K562 (cell line): ENCODE data around the gene PHF24. TPM values are rescaled to one million over a fixed set of nuclear protein-coding genes. Genes with fewer than 3 reads are reported as not detected.

Experiments used
- ATAC-seq: fragments of 200-7000 bp; cut with Tn5 transposase; 3 replicates; pipeline ENCODE4 v1.9.1; 2020; ENCODE audit warnings: moderate library complexity
- BruUV-seq: library from RNA; stranded (reverse); fragments of 400-500 nt; replicated peaks from 2 replicates; lab custom pipeline; 2021; lab: Mats Ljungman, UMichigan
- CTCF ChIA-PET: fragments of 300-600 bp; formaldehyde crosslinking; extraction: SDS; loops from one replicate; lab custom pipeline; 2021; ENCODE audit warnings: low intra/inter-chr PET ratio; lab: Yijun Ruan, JAX
- POLR2A ChIA-PET: fragments of 300-600, 350-650 bp; sonication (Branson Sonifier 250); formaldehyde crosslinking; extraction: SDS; loops from one replicate; lab custom pipeline; 2021; ENCODE audit warnings: antibody characterized with exemption, inconsistent platforms; lab: Yijun Ruan, JAX
- DNase-seq, 4 experiments: peaks; one replicate each; pipeline versions ENCODE4 v3.0.0 to v3.0.0-alpha.2; 2011 to 2018; ENCODE audit warnings: low spot score in 3 of 4, mixed read lengths in 3 of 4; ENCODE audit errors: extremely low read depth in 1 of 4
- FAIRE-seq: peaks from 2 replicates; lab custom pipeline; 2011; peaks lifted over from hg19 to GRCh38; lab: Jason Lieb, UNC
- H2AFZ ChIP-seq: 2 replicates; pipeline ENCODE4 v1.6.0; 2011; ENCODE audit warnings: low read depth, low read length, control low read depth, inconsistent platforms
- H3K27ac ChIP-seq: fragments of 200-600 bp; 3 replicates; pipeline ENCODE4 v1.8.0; 2011; ENCODE audit warnings: low read depth, mild to moderate bottlenecking, control low read depth, inconsistent platforms, low read length, moderate library complexity, mixed read lengths; ENCODE audit errors: extremely low read depth
- H3K27me3 ChIP-seq, 2 experiments: fragments of 300-600 bp in 1 of 2; 2 replicates in 1 of 2; 3 replicates in 1 of 2; pipeline versions ENCODE4 v1.6.0 to v1.8.0; 2011; ENCODE audit warnings: inconsistent platforms in 2 of 2, low read length in 2 of 2, mild to moderate bottlenecking in 1 of 2, mixed read lengths in 1 of 2, moderate library complexity in 1 of 2; ENCODE audit not compliant: control insufficient read depth in 2 of 2, insufficient read depth in 2 of 2
- H3K36me3 ChIP-seq: fragments of 300-600 bp; 3 replicates; pipeline ENCODE4 v1.8.0; 2011; ENCODE audit warnings: mild to moderate bottlenecking, low read length, inconsistent platforms; ENCODE audit not compliant: control insufficient read depth, insufficient read depth
- H3K4me1 ChIP-seq, 2 experiments: fragments of 200-600 bp in 1 of 2; replicated peaks in 1 of 2; 2 replicates in 1 of 2; 3 replicates in 1 of 2; pipeline versions ENCODE4 v1.5.1 to v1.8.0; 2011; ENCODE audit warnings: inconsistent platforms in 2 of 2, low read length in 2 of 2, mild to moderate bottlenecking in 1 of 2, mixed read lengths in 1 of 2, moderate library complexity in 1 of 2; ENCODE audit not compliant: control insufficient read depth in 2 of 2, insufficient read depth in 2 of 2
- H3K4me2 ChIP-seq: 2 replicates; pipeline ENCODE4 v1.6.1; 2011; ENCODE audit warnings: low read length, control low read depth, inconsistent platforms, mixed read lengths; ENCODE audit not compliant: insufficient read depth
- H3K4me3 ChIP-seq: fragments of 200-600 bp; sonication (generic), shearing (Covaris generic); 2 replicates; pipeline ENCODE4 v1.5.1; 2016; ENCODE audit warnings: control low read depth, inconsistent platforms
- H3K79me2 ChIP-seq: fragments of 200-600 bp; 3 replicates; pipeline ENCODE4 v1.8.0; 2011; ENCODE audit warnings: low read length, inconsistent platforms; ENCODE audit not compliant: control insufficient read depth, insufficient read depth
- H3K9ac ChIP-seq, 2 experiments: 2 replicates each; pipeline versions ENCODE4 v1.6.0 to v1.6.1; 2011; ENCODE audit warnings: low read depth in 2 of 2, low read length in 2 of 2, control low read depth in 1 of 2, inconsistent platforms in 1 of 2, mild to moderate bottlenecking in 1 of 2, mixed read lengths in 1 of 2; ENCODE audit not compliant: insufficient read depth in 1 of 2
- H3K9me1 ChIP-seq: one replicate; pipeline ENCODE4 v1.6.0; 2011; ENCODE audit warnings: inconsistent platforms, mild to moderate bottlenecking, low read length, moderate library complexity; ENCODE audit not compliant: control insufficient read depth, insufficient read depth
- H3K9me3 ChIP-seq: replicated peaks from 2 replicates; pipeline ENCODE4 v1.5.1; 2011; ENCODE audit warnings: low read depth, low read length, inconsistent platforms; ENCODE audit not compliant: control insufficient read depth, insufficient read depth
- H4K20me1 ChIP-seq: replicated peaks from 2 replicates; pipeline ENCODE4 v1.6.1; 2011; ENCODE audit warnings: low read length, inconsistent platforms, mixed read lengths; ENCODE audit not compliant: control insufficient read depth, insufficient read depth
- E2F8 ChIP-seq: fragments of 450-650 bp; IDR thresholded peaks from 2 replicates; pipeline ENCODE4 v1.7.1; 2018; ENCODE audit warnings: mild to moderate bottlenecking, low read depth; ENCODE audit not compliant: partially characterized antibody
- HINFP ChIP-seq: fragments of 450-650 bp; conservative IDR thresholded peaks from 2 replicates; pipeline ENCODE4 v1.6.1; 2016; ENCODE audit warnings: missing genetic modification characterization, low read depth, mild to moderate bottlenecking, control low read depth, missing compliant biosample characterization
- HMGXB4 ChIP-seq: sonication (generic); formaldehyde crosslinking; IDR thresholded peaks from 2 replicates; pipeline ENCODE4 v1.8.1; 2023; ENCODE audit warnings: mild to moderate bottlenecking, missing genetic modification reagents
- MAFG ChIP-seq: fragments of 450-650 bp; conservative IDR thresholded peaks from 2 replicates; pipeline ENCODE4 v1.6.1; 2016; ENCODE audit warnings: missing genetic modification characterization, missing compliant biosample characterization
- MLX ChIP-seq, 2 experiments: fragments of 450-650 bp in 1 of 2; sonication (generic) in 1 of 2; formaldehyde crosslinking; conservative IDR thresholded peaks; 2 replicates each; pipeline versions ENCODE4 v1.4.0 to v1.8.1; 2020 to 2022; ENCODE audit warnings: mild to moderate bottlenecking in 1 of 2, missing genetic modification reagents in 1 of 2
- STAT6 ChIP-seq: sonication (generic); formaldehyde crosslinking; IDR thresholded peaks from 2 replicates; pipeline ENCODE4 v1.8.1; 2023; ENCODE audit warnings: mild to moderate bottlenecking, missing genetic modification reagents
- ZBTB12 ChIP-seq: fragments of 250-450 bp; sonication (Bioruptor Pico); IDR thresholded peaks from 2 replicates; pipeline ENCODE4 v1.4.0; 2020
- WGBS: fragments of 100-300 bp; shearing (Covaris generic); methylation state at CpG from one replicate; pipeline ENCODE4 v1.1.6; 2016; ENCODE audit warnings: low coverage, mixed read lengths; ENCODE audit not compliant: insufficient coverage; ENCODE audit errors: missing lambda C conversion rate; 5-methylcytosine and 5-hydroxymethylcytosine counted together
- in situ Hi-C: fragments of 300-500 bp; cut with MboI; formaldehyde crosslinking; loops from 4 replicates; pipeline ENCODE4 v1.15.0; 2018; ENCODE audit warnings: inconsistent platforms, mixed read lengths
- intact Hi-C: fragments of 100-400 bp; cut with micrococcal nuclease; formaldehyde crosslinking; loops from 2 replicates; pipeline ENCODE4 v1.14.2; 2022
- polyA plus RNA-seq, 8 experiments: library from polyadenylated mRNA; depleted of rRNA in 4 of 8; stranded (reverse) in 5 of 8; unstranded in 3 of 8; fragments of >200 nt; fragmentation: Nextera tagmentation in 2 of 8; fragmentation: Illumina TruSeq in 1 of 8; extraction: Ambion mirVana in 2 of 8; extraction: Trizol in 1 of 8; gene quantifications; 2 replicates each; pipeline versions ENCODE4 v1.2.1 to v1.2.3, GENCODE V29; 2011 to 2014; ENCODE audit warnings: inconsistent platforms in 1 of 8, missing spikeins in 1 of 8
- total RNA-seq, 7 experiments: library from RNA; depleted of rRNA in 6 of 7; stranded (reverse); fragments of >200 nt in 6 of 7; fragmentation: Illumina TruSeq in 2 of 7; extraction: Trizol in 2 of 7; gene quantifications; 2 replicates each; pipeline versions ENCODE4 v1.2.1 to v1.2.3, GENCODE V29; 2011 to 2021; ENCODE audit warnings: low replicate concordance in 1 of 7

PHF24 gene
- total and polyA plus RNA-seq, 9 of the 15 experiments (the other 6 are each of a cell fraction or from before 2014, with no cell fraction given): 0.01 TPM; not detected in 7

GRCh38 chr9:34956648-34957047 is 1.4 kb upstream of the PHF24 start:
- Histone ChIP-seq H3K27me3 (peaks cover 15 to 20% of the 10 kb centered on the region in 2 experiments; a peak in 3 of 5 replicates), H3K27ac (no peak overlapping the region), H2AFZ (no peak overlapping the region), H3K4me2 (no peak overlapping the region), H3K9me3 (no peaks in the 10 kb centered on the region), H3K4me3 (no peak overlapping the region), H3K79me2 (no peaks in the 10 kb centered on the region), H3K36me3 (no peaks in the 10 kb centered on the region), H3K4me1 (peaks cover 0 to 12% of the 10 kb centered on the region in 2 experiments; a peak in 2 of 5 replicates), H3K9me1 (no peaks in the 10 kb centered on the region), H3K9ac (no peak overlapping the region), H4K20me1 (no peaks in the 10 kb centered on the region; the same call in 1 of the 2 replicates)
- in situ Hi-C loops: no loop called here
- intact Hi-C loops: no loop called here
- DNase-seq (no peak), ATAC-seq (no peak), FAIRE-seq (no peak)
- WGBS: 4% methylated on average over 4 of the region's 4 CpGs
- BruUV-seq: no TSS peak
- ChIA-PET POLR2A (interaction anchor here (0.6 kb wide), 1 partner anchor 136 kb away, joined by 4 read pairs; no protein-coding TSS in a partner anchor), CTCF (no interaction called here)
- no peak for TF ChIP-seq STAT6 (CRISPR knock-in tag)
- no peak for TF ChIP-seq E2F8
- no peak for TF ChIP-seq ZBTB12 (CRISPR knock-in tag)
- TF ChIP-seq MAFG (tag): no peak
- no peak for TF ChIP-seq MLX (CRISPR knock-in tag; conservative IDR thresholded peaks at IDR 0.05)
- TF ChIP-seq HMGXB4 (CRISPR knock-in tag): no peak
- no peak for TF ChIP-seq HINFP (tag)
